Liver (tissue), 3 donors: ENCODE measurements around the gene TCF12.

Experiments used
- EGR1 ChIP-seq, 2 donors: IDR thresholded peaks; 2 replicates each; pipeline ENCODE4 v1.6.1; 2016 to 2018; ENCODE audit warnings: antibody characterized with exemption in 2 of 2, low read depth in 2 of 2
- FOXA1 ChIP-seq: IDR thresholded peaks from 2 replicates; pipeline ENCODE4 v1.6.1; 2016; ENCODE audit warnings: antibody characterized with exemption
- RAD21 ChIP-seq, 2 donors: IDR thresholded peaks; 2 replicates each; pipeline ENCODE4 v1.6.1; 2016; ENCODE audit warnings: antibody characterized with exemption in 2 of 2, mild to moderate bottlenecking in 2 of 2
- SP1 ChIP-seq: IDR thresholded peaks from 2 replicates; pipeline ENCODE4 v1.6.1; 2018; ENCODE audit warnings: antibody characterized with exemption, mild to moderate bottlenecking
- TAF1 ChIP-seq: conservative IDR thresholded peaks from 2 replicates; pipeline ENCODE4 v1.6.1; 2016; ENCODE audit warnings: antibody characterized with exemption, mild to moderate bottlenecking
- YY1 ChIP-seq: IDR thresholded peaks from 2 replicates; pipeline ENCODE4 v1.6.1; 2016; ENCODE audit warnings: antibody characterized with exemption, mild to moderate bottlenecking
- TF ChIP-seq, protein P1 (sequence below): fragments of 150-350 bp; IDR thresholded peaks from 2 replicates; pipeline ENCODE4 v1.5.1; 2017; ENCODE audit warnings: improper control_type of control experiment, low read depth, low read length; ENCODE audit not compliant: missing input control
- TF ChIP-seq, protein P2 (sequence below): IDR thresholded peaks from 2 replicates; pipeline ENCODE4 v1.6.1; 2016; ENCODE audit warnings: antibody characterized with exemption
- TF ChIP-seq, protein P3 (sequence below): IDR thresholded peaks from 2 replicates; pipeline ENCODE4 v1.6.1; 2016; ENCODE audit warnings: antibody characterized with exemption
- TF ChIP-seq, protein P4 (sequence below): IDR thresholded peaks from 2 replicates; pipeline ENCODE4 v1.6.1; 2016; ENCODE audit warnings: antibody characterized with exemption, mild to moderate bottlenecking
- TF ChIP-seq, protein P5 (sequence below): IDR thresholded peaks from 2 replicates; pipeline ENCODE4 v1.6.1; 2016; ENCODE audit warnings: antibody characterized with exemption
- donor health status: healthy.
- donor health status: healthy.

DNA sequence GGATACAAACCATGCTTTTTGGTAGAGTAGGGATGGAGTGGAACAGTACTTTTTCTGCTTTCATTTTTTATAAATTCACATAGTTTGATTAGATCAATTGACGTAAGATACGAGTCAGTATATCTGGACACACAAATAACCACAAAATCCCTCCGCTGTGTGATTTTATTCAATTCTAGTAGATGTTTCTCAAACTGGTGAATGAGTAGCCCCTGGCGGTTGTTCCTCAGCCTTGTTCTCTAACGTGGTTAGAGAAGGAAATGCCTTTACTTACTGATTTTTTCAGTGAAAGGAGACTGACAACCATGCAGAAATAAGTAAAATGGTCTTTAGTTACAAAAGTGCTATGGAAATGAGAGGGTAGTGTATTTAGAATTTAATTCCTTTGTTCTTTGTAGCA lies 161.0 kb downstream of the TCF12 start:
- TF ChIP-seq, protein P1, sequence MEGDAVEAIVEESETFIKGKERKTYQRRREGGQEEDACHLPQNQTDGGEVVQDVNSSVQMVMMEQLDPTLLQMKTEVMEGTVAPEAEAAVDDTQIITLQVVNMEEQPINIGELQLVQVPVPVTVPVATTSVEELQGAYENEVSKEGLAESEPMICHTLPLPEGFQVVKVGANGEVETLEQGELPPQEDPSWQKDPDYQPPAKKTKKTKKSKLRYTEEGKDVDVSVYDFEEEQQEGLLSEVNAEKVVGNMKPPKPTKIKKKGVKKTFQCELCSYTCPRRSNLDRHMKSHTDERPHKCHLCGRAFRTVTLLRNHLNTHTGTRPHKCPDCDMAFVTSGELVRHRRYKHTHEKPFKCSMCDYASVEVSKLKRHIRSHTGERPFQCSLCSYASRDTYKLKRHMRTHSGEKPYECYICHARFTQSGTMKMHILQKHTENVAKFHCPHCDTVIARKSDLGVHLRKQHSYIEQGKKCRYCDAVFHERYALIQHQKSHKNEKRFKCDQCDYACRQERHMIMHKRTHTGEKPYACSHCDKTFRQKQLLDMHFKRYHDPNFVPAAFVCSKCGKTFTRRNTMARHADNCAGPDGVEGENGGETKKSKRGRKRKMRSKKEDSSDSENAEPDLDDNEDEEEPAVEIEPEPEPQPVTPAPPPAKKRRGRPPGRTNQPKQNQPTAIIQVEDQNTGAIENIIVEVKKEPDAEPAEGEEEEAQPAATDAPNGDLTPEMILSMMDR: no peak
- TF ChIP-seq SP1 (no peak), TAF1 (no peak), RAD21 (IDR thresholded peaks at IDR 0.05) (no peak), YY1 (no peak), EGR1 (IDR thresholded peaks at IDR 0.05; ENCODE audit: low read depth in 2 of 2) (no peak), FOXA1 (no peak)
- TF ChIP-seq, protein P2, sequence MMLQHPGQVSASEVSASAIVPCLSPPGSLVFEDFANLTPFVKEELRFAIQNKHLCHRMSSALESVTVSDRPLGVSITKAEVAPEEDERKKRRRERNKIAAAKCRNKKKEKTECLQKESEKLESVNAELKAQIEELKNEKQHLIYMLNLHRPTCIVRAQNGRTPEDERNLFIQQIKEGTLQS: no peak
- TF ChIP-seq, protein P3, sequence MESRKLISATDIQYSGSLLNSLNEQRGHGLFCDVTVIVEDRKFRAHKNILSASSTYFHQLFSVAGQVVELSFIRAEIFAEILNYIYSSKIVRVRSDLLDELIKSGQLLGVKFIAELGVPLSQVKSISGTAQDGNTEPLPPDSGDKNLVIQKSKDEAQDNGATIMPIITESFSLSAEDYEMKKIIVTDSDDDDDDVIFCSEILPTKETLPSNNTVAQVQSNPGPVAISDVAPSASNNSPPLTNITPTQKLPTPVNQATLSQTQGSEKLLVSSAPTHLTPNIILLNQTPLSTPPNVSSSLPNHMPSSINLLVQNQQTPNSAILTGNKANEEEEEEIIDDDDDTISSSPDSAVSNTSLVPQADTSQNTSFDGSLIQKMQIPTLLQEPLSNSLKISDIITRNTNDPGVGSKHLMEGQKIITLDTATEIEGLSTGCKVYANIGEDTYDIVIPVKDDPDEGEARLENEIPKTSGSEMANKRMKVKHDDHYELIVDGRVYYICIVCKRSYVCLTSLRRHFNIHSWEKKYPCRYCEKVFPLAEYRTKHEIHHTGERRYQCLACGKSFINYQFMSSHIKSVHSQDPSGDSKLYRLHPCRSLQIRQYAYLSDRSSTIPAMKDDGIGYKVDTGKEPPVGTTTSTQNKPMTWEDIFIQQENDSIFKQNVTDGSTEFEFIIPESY: no peak
- TF ChIP-seq, protein P4, sequence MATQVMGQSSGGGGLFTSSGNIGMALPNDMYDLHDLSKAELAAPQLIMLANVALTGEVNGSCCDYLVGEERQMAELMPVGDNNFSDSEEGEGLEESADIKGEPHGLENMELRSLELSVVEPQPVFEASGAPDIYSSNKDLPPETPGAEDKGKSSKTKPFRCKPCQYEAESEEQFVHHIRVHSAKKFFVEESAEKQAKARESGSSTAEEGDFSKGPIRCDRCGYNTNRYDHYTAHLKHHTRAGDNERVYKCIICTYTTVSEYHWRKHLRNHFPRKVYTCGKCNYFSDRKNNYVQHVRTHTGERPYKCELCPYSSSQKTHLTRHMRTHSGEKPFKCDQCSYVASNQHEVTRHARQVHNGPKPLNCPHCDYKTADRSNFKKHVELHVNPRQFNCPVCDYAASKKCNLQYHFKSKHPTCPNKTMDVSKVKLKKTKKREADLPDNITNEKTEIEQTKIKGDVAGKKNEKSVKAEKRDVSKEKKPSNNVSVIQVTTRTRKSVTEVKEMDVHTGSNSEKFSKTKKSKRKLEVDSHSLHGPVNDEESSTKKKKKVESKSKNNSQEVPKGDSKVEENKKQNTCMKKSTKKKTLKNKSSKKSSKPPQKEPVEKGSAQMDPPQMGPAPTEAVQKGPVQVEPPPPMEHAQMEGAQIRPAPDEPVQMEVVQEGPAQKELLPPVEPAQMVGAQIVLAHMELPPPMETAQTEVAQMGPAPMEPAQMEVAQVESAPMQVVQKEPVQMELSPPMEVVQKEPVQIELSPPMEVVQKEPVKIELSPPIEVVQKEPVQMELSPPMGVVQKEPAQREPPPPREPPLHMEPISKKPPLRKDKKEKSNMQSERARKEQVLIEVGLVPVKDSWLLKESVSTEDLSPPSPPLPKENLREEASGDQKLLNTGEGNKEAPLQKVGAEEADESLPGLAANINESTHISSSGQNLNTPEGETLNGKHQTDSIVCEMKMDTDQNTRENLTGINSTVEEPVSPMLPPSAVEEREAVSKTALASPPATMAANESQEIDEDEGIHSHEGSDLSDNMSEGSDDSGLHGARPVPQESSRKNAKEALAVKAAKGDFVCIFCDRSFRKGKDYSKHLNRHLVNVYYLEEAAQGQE: no peak
- TF ChIP-seq, protein P5, sequence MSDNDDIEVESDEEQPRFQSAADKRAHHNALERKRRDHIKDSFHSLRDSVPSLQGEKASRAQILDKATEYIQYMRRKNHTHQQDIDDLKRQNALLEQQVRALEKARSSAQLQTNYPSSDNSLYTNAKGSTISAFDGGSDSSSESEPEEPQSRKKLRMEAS: no peak
